Renal cortical epithelial cell (primary cell): ENCODE data around the gene DGKI. TPM values are rescaled to one million over a fixed set of nuclear protein-coding genes. Genes with fewer than 3 reads are reported as not detected.

Source experiments
- DNase-seq: peaks from one replicate; pipeline ENCODE4 v3.0.0-alpha.2; 2011; ENCODE audit warnings: low read depth
- total RNA-seq: library from RNA; depleted of rRNA; stranded (reverse); fragments of >200 nt; gene quantifications from 2 replicates; pipeline ENCODE4 v1.2.3, GENCODE V29; 2014

Gene DGKI
- total RNA-seq, 1 donor from 2014 or later: 8.0 TPM

DNA sequence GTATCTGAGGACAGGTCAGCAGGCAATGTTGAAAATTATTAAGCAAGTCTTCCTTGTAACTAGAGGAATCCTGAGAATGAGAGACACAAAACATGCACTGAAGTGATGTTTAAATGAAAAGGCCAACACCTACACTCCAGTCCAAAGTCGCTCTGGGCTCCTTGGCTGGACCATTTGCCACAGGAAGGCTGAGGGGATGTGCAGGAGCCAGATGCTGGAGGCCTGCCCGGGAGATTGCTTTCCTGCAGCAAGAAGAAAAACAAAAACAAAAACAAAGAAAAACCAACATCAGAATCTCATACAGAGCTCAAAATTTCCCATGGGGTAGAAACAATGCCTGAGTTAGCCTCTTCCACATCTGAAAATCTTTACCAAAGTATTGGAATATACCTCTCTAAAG is 157.0 kb downstream of the DGKI start:
- DNase-seq: no peak

- peak; percentile 6 for DNase-seq
These were observed 159.1 kb downstream of the DGKI start for GRCh38 chr7:137687556-137688265.

- DNase-seq: no peak
These were observed 161.2 kb downstream of the DGKI start for GRCh38 chr7:137685433-137686164.

DNA sequence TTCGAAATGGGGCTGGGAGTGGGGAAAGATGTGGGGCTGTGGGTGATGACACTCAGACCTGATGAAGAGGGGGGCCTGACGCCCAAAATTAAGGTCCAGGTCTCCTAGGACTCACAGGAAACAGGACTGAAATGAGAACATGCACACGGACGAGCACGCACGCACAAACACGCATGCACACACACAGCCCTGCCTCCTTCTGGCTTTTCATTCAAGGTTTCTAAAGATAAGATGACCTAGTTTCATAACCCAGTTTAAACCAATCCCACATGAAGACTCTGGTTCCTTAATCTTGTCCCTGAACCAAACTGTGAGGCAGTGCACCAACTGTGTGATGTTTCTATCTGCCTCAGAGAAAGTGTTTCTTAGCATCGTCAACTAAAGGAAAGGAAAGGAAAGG is 162.0 kb downstream of the DGKI start:
- DNase-seq: no peak

DNA sequence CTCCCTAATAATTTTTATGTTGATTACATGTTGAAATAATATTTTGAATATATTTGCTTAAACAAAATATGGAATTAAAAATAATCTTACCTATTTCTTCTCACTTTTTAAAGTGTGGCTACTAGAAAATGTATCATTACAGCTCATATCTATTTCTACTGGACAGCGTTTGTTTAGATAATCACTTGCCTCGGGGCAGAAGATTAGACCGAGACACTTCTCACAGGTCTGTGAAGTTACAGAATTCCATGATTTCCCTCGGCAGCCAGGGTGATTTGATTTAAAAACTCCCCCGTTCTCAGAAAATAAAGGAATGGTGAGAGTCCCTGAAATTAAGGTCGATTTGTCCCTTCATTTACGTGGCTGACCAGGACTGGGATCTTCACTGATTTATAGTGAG is 162.5 kb downstream of the DGKI start:
- no peak for DNase-seq

GRCh38 chr7:137682596-137682995 is 164.2 kb downstream of the DGKI start:
- peak; percentile 97 for DNase-seq

DNA sequence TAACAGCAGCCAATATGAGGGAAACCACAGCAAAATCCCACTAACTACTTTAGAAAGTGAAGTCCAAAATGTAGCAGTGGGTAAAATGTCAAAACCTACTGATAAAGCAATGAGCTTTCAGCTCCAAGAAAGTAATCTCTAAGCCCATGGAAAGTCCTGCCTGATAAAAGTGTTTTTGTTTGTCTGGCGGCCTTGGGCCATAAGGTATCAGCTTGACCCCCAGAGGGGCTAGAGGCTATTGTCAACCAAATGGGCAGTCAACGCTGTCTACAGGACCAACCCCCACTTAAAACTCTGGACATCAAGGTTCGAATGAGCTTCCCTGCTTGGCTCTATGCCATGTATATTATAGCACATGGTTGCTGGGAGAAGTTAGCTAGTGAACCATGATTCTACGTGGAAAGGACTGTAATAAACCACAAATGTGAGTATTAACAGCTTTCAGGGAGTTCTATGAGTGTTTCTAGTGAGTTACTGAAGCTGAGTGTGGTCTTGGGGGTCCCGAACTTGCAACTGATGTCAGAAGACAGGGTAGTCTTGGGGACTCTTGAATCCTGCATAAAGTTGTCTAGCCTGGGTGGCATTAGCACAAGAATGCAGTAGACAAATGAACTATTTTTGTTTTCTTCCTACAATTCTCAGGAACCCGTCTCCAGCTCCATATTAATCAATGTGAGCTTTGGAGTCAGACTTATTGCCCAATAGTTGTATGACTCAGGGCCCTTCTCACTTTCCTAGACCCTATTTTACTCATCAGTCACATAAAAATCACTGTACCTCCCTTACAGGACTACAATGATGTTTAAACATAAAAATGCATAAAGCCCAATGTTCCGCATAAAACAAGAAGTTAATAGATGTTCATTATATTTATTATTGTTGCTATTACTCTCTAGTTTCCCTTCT is 164.9 kb downstream of the DGKI start:
- peak; percentile 94 for DNase-seq

- DNase-seq: no peak
These were observed 172.0 kb downstream of the DGKI start for GRCh38 chr7:137674551-137675409.

- DNase-seq: no peak
These were observed 172.7 kb downstream of the DGKI start for GRCh38 chr7:137674048-137674447.

DNA sequence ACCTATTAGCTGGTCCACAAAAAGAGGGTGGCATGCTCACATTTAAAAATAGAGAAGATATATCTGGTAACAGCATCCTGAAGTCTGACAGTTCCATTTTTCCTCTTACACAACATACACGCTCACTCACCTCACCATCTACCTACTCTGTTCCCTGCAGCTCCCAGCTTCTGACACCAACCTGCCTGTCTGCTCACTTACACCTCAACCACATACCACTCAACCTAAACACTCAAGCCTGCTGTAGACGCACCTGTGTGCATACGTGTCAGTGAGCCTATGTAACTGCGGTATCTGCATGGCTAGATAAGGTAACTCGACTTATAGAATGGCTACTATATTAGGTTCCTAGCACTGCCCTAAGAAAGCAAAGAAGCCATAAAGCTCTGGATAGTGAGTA is 174.9 kb downstream of the DGKI start:
- DNase-seq: no peak

DNA sequence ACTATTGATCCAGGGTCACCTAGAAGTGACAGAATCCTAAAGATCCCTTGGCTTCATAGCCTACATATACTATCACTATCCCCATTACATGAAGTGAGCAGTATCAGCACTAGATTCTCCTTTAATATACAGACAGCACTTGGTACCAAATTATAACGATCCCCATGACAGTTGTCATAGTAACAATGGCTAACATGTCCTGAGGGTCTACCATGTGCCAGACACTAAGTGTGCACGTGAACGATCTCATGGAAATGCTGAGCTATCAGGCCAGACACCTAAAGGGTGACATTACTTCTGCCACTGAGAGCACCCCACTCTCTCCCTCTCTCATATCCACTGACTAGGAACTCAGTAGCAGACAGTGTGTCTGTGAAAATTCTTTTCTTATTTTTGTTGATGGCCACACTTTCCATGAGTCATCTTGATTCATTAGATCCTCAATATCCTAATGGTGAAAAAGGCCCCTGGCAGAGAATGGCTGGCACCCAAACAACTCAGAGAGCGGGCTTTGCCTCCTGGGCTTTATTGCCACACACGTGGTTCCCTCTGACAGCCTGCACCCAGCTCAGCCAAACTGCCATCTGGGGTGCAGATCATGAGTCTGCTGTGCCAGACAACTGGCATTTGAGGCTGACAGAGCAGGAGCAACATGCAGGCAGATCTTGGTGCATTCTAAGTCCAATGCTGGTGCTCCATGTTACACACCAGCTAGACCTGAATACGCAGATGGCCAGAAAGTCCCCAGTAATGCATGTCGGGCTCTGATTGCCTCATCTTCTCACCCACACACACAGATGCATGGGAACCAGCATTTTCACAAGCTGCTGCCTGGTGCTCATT is 176.3 kb downstream of the DGKI start:
- DNase-seq: peak; percentile 89

DNA sequence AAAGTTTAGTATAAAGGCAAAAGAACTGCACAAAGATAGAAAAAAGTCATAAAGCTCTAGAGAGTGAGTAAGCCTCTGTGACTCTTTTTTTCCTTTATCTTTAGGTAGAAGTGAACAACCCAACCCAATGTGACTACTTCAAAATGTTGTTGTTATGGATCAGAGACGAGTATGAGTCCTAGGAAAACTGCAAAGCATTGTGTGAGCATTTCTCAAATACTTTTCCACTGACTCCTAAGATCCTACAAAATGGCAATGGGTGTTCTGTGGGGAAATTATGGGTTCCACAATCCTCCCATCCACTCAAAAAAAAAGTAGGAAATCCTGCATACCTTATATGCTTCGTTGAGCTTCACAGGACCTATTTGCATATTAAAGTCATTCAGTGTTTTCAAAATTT is 177.1 kb downstream of the DGKI start:
- peak; percentile 92 for DNase-seq

DNA sequence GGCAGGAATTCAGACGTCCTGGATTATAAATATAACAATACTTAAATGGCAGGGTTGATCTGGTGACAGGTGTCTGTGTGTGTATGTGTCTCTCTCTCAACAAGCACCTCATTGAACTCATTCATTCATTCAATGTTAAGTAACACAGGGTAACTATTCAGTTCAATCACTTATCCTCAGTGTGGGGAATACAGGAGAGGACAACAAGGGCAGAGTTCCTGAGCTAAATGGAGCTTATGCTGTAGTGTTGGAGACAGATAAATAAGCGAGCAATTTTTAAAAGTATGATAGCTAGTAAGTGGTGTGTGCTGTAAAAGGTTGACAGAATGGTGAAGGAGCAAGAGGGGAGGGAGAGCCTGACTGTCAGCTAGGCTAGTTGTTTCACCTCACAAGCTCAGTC is 178.4 kb downstream of the DGKI start:
- no peak for DNase-seq

- peak; percentile 82 for DNase-seq
These were observed 179.0 kb downstream of the DGKI start for GRCh38 chr7:137667633-137668387.

DNA sequence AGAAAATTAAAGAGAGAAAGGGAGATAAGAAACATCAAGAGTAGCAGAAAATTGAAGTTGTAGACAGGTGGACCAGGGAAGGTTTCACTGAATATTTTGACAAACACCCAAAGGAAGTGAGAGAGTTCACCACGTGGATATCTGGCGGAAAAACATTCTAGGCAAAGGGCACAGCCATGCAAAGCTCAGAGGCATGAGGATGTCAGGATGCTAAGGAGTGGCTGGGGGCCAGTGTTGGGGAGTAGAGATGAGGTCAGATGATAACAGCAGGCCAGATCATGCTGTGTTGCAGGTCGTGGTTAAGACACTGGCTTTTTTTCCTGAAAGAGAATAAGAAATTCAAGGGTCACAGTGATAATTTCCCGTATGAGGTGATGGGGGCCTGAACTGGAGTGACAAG is 181.9 kb downstream of the DGKI start:
- DNase-seq: no peak

GRCh38 chr7:137661634-137662033 is 185.1 kb downstream of the DGKI start:
- peak; percentile 42 for DNase-seq

DNA sequence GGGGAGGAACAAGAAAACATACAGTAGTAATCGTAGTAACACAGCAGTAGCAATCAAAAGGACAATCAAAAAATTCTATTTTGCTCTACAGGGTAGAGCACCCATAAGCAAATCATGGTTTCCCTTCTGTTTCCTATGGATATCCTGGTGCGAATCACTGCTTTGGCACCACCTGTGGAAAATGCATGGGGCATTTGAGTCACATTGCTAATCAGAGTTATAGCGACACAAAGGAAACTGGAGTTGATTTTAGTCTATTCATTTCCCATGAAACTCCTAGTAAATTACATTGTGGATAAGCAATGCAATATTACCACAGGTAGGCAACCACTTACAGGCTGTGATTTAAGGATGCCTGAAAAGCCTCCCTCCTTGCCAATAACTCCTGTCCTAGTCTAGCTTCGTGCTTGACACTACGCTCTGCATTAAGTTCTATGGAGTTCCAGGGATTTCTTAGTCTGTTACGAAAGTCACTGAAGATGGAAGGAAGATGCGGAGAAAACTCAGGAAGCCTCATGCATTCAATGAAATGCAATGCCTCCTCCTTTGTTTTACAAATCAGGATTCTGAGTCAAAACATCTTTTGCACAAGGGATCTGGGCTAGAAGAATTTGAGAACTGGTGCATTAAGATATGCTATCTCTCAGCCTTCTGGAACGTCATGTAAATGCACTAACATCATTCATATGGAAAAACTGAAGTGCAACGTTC is 188.4 kb downstream of the DGKI start:
- no peak for DNase-seq

- DNase-seq: no peak
These were observed 189.1 kb downstream of the DGKI start for GRCh38 chr7:137657476-137658189.
